ENCODE results near the gene SLC24A1. TPM values are rescaled to one million over a fixed set of nuclear protein-coding genes. Genes with fewer than 3 reads are reported as not detected.

The SLC24A1 gene
- total RNA-seq, 2 experiments from 2014 or later: 2.2 to 2.3 TPM

DNA sequence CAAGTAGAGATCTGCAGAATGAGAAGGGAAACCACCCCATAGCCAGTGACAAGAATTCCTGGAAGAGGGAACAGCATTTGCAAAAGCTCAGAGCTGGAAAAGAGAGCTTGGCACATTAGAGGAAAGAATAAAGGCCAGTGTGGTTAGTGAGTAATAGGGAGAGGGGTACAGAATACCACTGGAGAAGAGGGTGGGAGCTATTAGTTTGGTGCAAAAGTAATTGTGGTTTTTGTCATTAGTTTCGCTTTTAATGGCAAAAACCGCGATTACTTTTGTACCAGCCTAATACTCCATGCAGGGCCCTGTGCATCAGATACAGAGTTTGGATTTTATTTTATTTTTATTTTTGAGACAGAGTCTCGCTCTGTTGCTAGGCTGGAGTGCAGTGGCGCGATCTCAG is 9.8 kb downstream of the SLC24A1 start:
- no peaks in the 10 kb centered on the region for H3K36me3 ChIP-seq (ENCODE audit: insufficient read depth, low read length)
- H3K27ac ChIP-seq (ENCODE audit: low read depth in 1 of 2, low read length in 2 of 2): no peak overlapping the region
- no peaks in the 10 kb centered on the region for H3K9me3 Mint-ChIP-seq
- TF ChIP-seq, protein P1, sequence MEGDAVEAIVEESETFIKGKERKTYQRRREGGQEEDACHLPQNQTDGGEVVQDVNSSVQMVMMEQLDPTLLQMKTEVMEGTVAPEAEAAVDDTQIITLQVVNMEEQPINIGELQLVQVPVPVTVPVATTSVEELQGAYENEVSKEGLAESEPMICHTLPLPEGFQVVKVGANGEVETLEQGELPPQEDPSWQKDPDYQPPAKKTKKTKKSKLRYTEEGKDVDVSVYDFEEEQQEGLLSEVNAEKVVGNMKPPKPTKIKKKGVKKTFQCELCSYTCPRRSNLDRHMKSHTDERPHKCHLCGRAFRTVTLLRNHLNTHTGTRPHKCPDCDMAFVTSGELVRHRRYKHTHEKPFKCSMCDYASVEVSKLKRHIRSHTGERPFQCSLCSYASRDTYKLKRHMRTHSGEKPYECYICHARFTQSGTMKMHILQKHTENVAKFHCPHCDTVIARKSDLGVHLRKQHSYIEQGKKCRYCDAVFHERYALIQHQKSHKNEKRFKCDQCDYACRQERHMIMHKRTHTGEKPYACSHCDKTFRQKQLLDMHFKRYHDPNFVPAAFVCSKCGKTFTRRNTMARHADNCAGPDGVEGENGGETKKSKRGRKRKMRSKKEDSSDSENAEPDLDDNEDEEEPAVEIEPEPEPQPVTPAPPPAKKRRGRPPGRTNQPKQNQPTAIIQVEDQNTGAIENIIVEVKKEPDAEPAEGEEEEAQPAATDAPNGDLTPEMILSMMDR (IDR thresholded peaks at IDR 0.05): no peak
- ATAC-seq (ENCODE audit: poor library complexity) (no peak), DNase-seq (peak in 1 of 14 experiments; percentile 24)
- no peaks in the 10 kb centered on the region for H3K27me3 ChIP-seq (ENCODE audit: control insufficient read depth in 1 of 2, insufficient read depth in 2 of 2, low read length in 2 of 2)
- H3K4me3 ChIP-seq (ENCODE audit: low read length): peak overlapping the region; percentile 3
- no peak overlapping the region for H3K27ac Mint-ChIP-seq
- ChIA-PET POLR2A (interaction anchor here (0.6 to 1.0 kb wide), 2 partner anchors 115 to 252 kb away, joined by 3 to 4 read pairs; no protein-coding TSS in a partner anchor), CTCF (no interaction called here)
- H3K4me3 Mint-ChIP-seq: peak overlapping the region; percentile 62
- no peaks in the 10 kb centered on the region for H3K36me3 Mint-ChIP-seq (ENCODE audit: low read depth)
- intact Hi-C loops (cut with DNase I, micrococcal nuclease): no loop called here
- H3K4me1 Mint-ChIP-seq (ENCODE audit: low read depth): peaks cover 6% of the 10 kb centered on the region
- no peaks in the 10 kb centered on the region for H3K9me3 ChIP-seq (ENCODE audit: control insufficient read depth in 1 of 2, insufficient read depth in 1 of 2, low read length in 2 of 2)
- no peaks in the 10 kb centered on the region for H3K27me3 Mint-ChIP-seq
- H3K4me1 ChIP-seq (ENCODE audit: insufficient read depth, low read length): peaks cover 3% of the 10 kb centered on the region

GRCh38 chr15:65632780-65633375 is 11.1 kb downstream of the SLC24A1 start:
- no peaks in the 10 kb centered on the region for H3K36me3 ChIP-seq (ENCODE audit: insufficient read depth, low read length)
- Mint-ChIP-seq H3K4me1 (ENCODE audit: low read depth) (peaks cover 6% of the 10 kb centered on the region), H3K36me3 (ENCODE audit: low read depth) (no peaks in the 10 kb centered on the region), H3K4me3 (no peak overlapping the region), H3K27me3 (no peaks in the 10 kb centered on the region), H3K9me3 (no peaks in the 10 kb centered on the region), H3K27ac (no peak overlapping the region)
- ATAC-seq (ENCODE audit: poor library complexity): no peak
- no peak for DNase-seq
- H3K27ac ChIP-seq (ENCODE audit: low read depth in 1 of 2, low read length in 2 of 2): no peak overlapping the region
- H3K4me3 ChIP-seq (ENCODE audit: low read length): no peak overlapping the region
- TF ChIP-seq, protein P1 (IDR thresholded peaks at IDR 0.05): no peak
- H3K9me3 ChIP-seq (ENCODE audit: control insufficient read depth in 1 of 2, insufficient read depth in 1 of 2, low read length in 2 of 2): no peaks in the 10 kb centered on the region
- peaks cover 3% of the 10 kb centered on the region for H3K4me1 ChIP-seq (ENCODE audit: insufficient read depth, low read length)
- intact Hi-C loops (cut with DNase I, micrococcal nuclease): no loop called here
- CTCF ChIA-PET: no interaction called here
- H3K27me3 ChIP-seq (ENCODE audit: control insufficient read depth in 1 of 2, insufficient read depth in 2 of 2, low read length in 2 of 2): no peaks in the 10 kb centered on the region
- POLR2A ChIA-PET: no interaction called here

GRCh38 chr15:65633752-65634151 is 12.0 kb downstream of the SLC24A1 start:
- no peaks in the 10 kb centered on the region for H3K36me3 Mint-ChIP-seq (ENCODE audit: low read depth)
- H3K4me1 Mint-ChIP-seq (ENCODE audit: low read depth): peaks cover 10% of the 10 kb centered on the region
- Histone ChIP-seq H3K4me3 (ENCODE audit: low read length) (no peak overlapping the region), H3K27ac (ENCODE audit: low read depth in 1 of 2, low read length in 2 of 2) (no peak overlapping the region), H3K4me1 (ENCODE audit: insufficient read depth, low read length) (peaks cover 9% of the 10 kb centered on the region), H3K27me3 (ENCODE audit: control insufficient read depth in 1 of 2, insufficient read depth in 2 of 2, low read length in 2 of 2) (no peaks in the 10 kb centered on the region), H3K9me3 (ENCODE audit: control insufficient read depth in 1 of 2, insufficient read depth in 1 of 2, low read length in 2 of 2) (no peaks in the 10 kb centered on the region), H3K36me3 (ENCODE audit: insufficient read depth, low read length) (no peaks in the 10 kb centered on the region)
- H3K9me3 Mint-ChIP-seq: no peaks in the 10 kb centered on the region
- ChIA-PET CTCF (interaction anchor here (0.5 kb wide), 1 partner anchor 653 kb away, joined by 3 read pairs; no protein-coding TSS in a partner anchor), POLR2A (no interaction called here)
- H3K27ac Mint-ChIP-seq: no peak overlapping the region
- DNase-seq (no peak), ATAC-seq (ENCODE audit: poor library complexity) (no peak)
- TF ChIP-seq, protein P1 (IDR thresholded peaks at IDR 0.05): no peak
- H3K27me3 Mint-ChIP-seq: no peaks in the 10 kb centered on the region
- intact Hi-C loops (cut with DNase I, micrococcal nuclease): no loop called here
- no peak overlapping the region for H3K4me3 Mint-ChIP-seq
